ENCODE results near the gene SMYD5.
"Not testable (repeated sequence)": the region's sequence is repeated elsewhere in the genome, so short reads cannot be mapped to it uniquely, and the experiment has no call there.

Gene SMYD5

DNA sequence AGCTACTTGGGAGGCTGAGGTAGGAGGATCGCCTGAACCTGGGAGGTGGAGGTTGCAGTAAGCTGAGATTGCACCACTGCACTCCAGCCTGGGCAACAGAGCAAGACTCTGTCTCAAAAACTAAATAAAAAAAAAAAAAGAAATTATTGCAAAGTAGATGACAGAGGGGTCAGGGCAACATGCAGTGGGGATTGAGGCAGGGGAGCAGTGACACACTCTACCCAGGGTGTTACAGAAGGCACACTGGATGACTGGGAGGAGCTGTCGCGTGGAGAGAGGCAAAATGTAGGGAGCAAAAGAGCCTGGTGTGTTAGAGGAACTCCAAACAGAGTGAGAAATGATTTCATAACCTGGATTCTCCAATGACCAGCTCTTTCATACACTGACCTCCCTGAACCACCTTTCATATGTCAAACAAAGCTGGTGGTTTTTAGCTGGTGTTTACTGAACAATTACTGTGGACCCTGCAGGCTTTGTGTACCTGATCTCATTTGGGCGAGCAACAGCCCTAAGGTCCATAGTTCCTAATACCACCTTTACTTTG lies 48.1 kb downstream of the SMYD5 start:
- DNase-seq, result no peak

DNA sequence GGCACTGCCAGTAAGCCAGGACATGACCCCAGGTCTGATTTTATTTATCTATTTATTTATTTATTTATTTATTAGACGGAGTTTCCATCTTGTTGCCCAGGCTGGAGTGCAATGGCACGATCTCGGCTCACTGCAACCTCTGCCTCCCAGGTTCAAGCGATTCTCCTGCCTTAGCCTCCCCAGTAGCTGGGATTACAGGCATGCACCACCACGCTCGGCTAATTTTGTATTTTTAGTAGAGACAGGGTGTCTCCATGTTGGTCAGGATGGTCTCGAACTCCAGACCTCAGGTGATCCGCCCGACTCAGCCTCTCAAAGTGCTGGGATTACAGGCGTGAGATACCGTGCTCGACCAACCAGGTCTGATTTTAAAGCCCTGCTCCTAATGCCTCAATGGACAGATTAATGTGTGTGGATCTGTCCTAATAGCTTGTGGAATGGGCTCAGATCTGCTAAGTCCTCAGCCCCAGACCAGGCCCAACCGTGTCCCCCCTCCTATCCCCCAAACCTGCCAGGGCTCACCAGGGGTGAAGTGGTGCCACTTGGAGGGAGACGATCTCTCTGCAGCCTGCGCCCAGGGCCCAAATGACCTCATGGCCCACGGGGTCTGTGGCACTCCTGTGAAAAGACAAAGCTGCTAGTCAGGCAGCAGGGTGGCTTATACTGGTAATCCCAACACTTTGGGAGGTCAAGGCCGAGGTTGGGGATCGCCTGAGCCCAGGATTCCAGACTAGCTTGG lies 48.8 kb downstream of the SMYD5 start:
- DNase-seq, result not testable (repeated sequence)

DNA sequence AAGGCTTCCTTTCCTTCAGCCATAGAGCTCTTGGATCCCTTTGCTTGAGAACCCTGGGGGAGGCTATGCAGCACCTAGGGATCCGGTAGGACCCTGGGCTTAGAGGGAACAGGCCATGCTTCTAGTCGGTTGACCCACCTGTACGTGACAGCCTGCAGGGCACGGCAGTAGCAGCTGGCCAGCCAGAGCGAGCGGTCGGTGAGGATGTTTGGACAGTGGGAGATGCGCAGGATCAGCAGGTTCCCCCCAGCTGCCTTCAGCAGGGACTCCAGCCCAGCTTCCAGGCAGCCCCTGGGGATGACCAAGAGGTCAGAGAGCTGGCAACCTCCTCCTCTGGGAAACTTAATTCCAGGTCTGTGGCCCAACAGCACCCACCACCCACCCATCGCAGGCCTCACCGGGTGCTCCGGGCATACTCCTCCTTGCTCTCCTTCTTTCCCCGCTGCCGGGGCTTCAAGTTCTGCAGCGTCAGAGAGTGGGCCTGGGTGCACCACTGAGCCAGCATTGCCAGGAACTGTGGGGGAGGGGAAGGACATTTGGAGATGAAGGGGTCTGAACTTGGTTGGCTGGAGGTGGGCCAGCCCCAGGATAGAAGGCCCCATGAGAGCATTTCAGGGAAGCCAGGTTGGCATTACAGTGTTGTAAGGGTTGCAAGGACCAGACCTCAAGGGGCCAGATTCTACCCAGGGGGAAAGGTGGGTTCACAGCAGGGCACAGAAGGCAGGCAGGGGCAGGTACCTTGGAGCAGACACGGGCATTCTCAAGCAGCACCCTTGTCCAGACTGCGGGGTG lies 49.7 kb downstream of the SMYD5 start:
- no peak for DNase-seq

DNA sequence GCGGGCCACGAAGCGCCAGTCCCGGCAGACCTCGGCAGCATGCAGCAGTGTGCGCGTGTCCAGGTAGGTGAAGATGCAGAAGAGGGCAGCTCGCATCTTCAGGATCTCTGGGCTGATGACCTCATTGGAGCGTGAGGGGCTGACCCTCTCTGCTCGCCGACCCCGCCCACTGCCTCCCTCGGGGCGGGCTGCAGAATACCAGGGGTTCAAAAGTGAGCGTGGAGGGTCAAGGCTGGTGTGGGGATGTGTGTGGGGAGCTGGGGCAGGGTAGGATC lies 50.2 kb downstream of the SMYD5 start:
- DNase-seq, result no peak

DNA sequence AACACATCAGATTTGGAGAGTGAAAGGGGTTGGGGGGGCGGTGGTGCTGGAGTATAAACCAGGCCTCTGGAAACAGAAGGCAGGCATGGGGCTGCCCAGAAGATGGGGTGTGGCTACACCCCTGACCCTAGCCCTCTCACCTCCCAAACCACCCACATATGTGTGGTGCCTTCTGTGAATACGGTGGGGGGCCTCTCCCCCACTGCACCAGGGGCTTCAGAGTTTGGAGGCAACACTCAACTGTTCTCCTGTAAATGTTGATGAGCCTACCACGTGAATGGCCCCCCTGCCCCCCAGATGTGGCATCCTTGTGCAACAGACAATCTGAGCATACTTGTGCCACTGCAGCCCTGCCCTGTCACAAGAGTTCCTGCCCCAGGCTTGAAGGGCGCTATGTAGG lies 50.7 kb downstream of the SMYD5 start:
- DNase-seq, result no peak

DNA sequence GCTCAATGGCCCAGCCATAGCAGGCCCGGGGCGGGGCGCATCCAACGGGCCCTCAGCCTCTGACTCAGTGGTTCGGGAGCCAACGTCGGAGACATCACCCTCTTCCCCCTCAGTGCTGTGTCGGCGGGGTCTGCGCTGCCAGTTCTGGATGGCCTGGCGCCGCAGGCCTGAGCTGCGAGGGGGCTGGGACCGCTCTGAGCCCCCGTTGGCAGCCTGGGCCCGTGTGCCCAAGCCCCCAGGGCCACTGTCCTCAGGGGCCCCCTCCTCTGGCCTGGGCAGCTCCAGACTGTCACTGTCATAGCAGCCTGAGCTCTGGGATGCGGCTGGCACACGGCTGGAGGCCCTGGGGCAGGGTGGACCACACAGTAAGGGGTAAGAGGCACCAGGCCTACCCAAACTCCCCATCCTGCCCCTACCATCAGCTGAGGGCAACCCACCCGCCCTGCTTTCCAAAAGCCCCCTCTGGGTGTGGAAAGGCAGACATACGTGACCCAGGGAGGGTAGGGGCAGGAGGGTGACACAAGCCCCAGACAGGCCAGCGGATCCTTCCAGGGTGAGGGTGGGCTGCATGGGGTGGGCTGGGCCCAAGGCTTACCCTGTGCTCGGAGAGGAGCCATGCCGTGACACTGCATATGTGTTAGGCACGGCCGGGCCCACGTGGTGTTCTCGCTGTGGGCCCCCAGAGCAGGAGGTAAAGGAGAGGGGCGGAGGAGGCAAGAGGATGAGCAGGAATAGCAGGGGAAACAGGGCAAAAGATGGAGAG lies 51.4 kb downstream of the SMYD5 start:
- DNase-seq, result no peak

DNA sequence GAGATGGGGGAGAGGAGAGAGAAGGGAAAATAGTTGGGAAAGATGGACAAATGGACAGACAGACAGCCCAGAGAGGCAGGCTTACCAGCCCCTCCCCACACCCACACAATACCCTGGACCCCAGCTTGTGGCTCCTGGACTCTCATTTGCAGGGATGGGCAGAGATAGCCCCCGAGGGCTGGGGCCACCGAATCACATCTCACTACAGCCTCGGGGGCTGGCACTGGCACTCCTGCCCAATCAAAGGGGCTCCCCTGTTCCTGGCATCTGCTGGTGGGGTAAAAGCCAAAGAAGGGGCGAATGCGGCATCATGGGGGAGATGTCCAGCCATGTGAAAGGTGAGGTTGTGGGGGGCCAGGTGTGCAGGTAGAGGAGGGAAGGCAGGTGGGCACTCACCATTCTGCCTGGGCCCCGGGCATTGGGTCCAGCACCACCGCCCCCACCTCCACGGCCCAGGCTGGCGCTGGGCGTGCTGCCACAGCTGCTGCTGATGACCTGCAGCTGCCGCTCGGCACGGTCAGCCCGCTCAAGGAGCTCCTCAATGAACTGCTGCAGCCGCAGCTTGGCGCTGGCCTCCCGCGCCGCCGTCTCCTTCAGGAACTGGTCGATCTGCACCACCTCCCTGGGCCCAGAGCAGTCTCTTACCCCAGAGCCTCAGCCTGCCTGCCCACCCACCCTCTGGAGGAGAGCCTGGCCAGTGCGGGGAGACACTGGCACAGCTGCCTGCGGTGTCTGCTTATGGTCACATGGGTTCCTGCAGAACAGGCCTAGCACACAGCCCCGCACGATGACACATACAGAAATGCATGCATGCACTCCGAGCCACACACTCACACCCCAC lies 52.2 kb downstream of the SMYD5 start:
- peak; percentile 46 for DNase-seq

DNA sequence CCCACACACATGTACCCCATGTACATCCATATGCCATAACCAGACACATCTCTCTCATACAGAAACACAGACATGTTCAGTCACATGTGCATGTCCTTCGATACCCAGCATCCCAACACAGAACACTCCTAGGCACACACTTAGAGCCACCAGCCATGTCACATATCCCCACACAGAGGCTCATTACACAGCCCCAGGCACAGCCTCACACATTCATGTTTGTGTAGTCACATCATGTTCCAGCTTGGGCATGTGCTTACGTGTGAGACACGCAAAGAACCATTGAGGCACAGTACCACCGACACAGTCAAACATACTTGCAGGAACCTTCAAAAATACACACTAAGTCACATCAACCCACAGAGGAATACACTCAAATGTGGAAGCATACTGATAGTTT lies 53.0 kb downstream of the SMYD5 start:
- DNase-seq, result no peak

DNA sequence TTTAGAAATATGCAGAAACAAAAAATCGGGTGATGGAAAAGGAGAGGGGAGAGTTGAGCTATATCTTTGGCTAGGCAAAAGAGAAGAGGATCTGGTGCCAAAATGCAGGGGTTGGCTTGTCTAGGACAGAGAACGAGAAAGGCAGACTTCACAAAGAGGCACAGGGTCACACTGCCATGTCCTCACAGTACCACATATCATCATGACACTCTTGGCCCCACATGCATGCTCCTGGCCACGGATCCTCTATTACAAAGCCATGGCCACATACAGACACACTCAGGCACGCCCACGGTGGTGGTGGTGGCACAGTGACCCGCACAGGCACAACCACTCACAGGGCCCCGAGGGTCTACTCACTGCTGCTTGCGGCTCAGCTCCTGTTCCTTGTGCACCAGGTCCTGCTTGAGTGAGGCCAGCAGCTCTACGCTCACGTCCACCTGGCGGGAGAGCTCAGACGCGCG lies 54.4 kb downstream of the SMYD5 start:
- DNase-seq, result peak; percentile 33

DNA sequence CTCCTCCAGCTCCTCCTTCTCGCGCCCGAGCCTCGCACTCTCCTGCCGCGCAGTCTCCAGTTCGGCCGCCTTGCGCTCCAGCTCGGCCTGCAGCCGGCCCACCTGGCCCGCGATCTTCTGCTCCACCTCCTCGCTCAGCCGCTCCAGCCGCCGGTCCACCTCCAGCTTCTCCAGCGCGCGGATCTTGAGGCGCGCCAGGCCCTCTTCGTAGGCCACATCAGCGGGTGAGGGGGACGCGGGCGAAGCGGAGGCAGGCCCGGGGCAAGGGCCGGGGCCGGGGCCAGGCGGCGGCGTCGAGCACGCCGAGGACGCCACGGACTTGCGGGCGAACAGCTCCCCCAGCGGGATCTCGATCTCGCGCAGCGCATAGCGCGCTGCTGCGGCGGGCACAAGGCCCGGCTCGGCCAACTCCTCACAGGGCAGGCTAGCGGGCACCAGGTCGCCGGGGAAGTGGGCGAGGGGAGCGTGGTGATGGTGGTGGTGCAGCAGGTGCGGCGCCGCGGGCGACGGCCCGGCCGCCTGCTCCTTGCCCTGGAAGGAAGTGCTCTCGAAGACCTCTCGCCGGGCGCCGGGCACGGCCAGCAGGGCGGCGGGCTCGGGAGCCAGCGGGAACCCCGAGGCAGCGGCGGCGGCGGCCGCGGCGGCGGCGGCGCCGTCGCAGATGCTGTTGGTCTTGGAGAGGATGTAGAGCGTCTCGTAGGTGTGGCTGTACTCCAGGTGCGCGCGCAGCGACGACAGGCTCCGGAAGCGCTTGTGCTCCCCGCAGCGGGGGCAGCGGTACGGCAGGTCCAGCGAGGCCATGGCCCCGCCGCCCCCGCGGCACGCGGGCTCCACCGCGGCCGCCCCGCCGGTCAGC lies 55.0 kb downstream of the SMYD5 start:
- DNase-seq, result peak; percentile 61

DNA sequence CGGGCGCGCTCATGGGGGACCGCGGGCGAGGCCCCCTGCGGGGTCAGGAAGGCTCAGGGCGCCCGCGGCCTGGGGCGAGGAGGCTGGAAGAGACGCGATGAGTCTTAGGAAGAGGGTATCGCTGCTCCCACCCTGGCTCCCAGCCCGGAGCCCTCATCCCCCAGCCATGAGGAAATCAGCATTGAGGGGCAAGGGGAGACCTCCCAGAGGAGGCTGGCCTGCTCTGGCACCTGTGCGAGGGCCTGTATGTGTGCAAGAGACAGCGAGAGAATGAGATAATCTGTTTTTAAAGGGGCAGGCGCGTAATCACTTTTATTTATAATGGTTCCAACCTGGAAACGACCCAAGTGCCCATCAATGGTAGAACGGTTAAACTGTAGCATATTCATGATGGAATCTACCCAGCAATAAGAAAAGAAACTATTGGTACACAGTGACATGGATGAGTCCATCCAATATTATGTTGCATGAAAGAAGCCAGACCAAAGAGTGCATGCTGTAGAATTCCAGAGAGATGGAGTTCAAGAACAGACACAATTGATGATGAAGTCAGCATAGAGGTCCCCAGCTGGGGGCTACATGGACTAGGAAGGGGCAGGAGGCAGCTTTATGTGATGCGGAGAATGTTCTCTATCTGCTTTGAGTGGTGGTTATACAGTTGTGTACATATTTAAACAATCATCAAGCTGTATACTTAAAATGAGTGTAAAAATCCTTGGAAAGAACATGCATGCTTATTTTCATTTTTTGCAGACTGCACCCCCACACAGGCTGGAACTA lies 55.8 kb downstream of the SMYD5 start:
- no peak for DNase-seq

DNA sequence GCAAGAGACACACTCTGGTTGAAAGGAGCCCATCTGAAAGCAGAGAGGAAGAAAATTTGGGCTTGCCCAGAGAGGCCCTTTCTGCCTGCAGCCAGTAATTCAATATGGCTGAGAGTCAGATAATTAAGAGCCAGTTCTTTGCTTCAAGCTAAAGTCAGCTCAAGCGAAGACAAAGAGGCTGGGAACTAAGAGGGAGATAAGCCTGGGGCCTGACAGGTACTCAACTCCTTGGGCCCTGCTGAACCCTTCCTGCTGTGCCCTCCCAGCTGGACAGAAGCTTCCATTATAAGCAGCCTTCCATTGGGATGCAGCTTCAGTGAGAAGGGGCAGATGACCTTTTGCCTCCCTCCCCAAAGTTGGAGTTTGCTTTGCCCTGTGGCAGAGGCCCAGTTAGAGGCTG lies 58.2 kb downstream of the SMYD5 start:
- no peak for DNase-seq

Measured in SHP77 treated with DMSO at 0.1 percent for 48 hours (cell line).